Esophagus muscularis mucosa (tissue), 4 donors: ENCODE results near the gene MAS1L. TPM values are rescaled to one million over a fixed set of nuclear protein-coding genes. Genes with fewer than 3 reads are reported as not detected.

Experiments used
- DNase-seq: peaks from one replicate; pipeline ENCODE4 v3.0.0-alpha.2; 2017; ENCODE audit errors: extremely low spot score
- H3K27ac ChIP-seq, 4 donors: fragments of 200-600 bp; sonication (generic); replicated peaks in 1 of 4; 1 replicate in 3 of 4; 2 replicates in 1 of 4; pipeline ENCODE4 v1.5.1; 2016 to 2019; ENCODE audit warnings: mild to moderate bottlenecking in 1 of 4
- H3K27me3 ChIP-seq, 4 donors: fragments of 200-600 bp; sonication (generic); one replicate each; pipeline versions ENCODE4 v1.5.1 to v1.6.0; 2016 to 2019
- H3K36me3 ChIP-seq, 4 donors: fragments of 200-600 bp; sonication (generic); one replicate each; pipeline ENCODE4 v1.5.1; 2016 to 2019
- H3K4me1 ChIP-seq, 4 donors: fragments of 200-600 bp; sonication (generic); one replicate each; pipeline ENCODE4 v1.5.1; 2016 to 2019
- H3K4me3 ChIP-seq, 4 donors: fragments of 200-600 bp; sonication (generic); 1 replicate in 2 of 4; 2 replicates in 2 of 4; pipeline ENCODE4 v1.5.1; 2016 to 2019; ENCODE audit warnings: mild to moderate bottlenecking in 4 of 4, moderate library complexity in 1 of 4
- H3K9me3 ChIP-seq, 4 donors: fragments of 200-600 bp; sonication (generic); 1 replicate in 3 of 4; 2 replicates in 1 of 4; pipeline ENCODE4 v1.5.1; 2016 to 2019
- CTCF ChIP-seq, 3 experiments: fragments of 200-600 bp in 2 of 3; fragments of 450-650 bp in 1 of 3; sonication (generic) in 2 of 3; IDR thresholded peaks; one replicate each; pipeline ENCODE4 v1.5.1; 2017 to 2019; ENCODE audit warnings: antibody characterized with exemption in 3 of 3, mild to moderate bottlenecking in 2 of 3, moderate library complexity in 1 of 3
- EP300 ChIP-seq: sonication (generic); formaldehyde crosslinking; IDR thresholded peaks from one replicate; pipeline ENCODE4 v1.6.1; 2017; ENCODE audit warnings: antibody characterized with exemption
- POLR2A ChIP-seq: fragments of 450-650 bp; IDR thresholded peaks from one replicate; pipeline ENCODE4 v1.6.1; 2017; ENCODE audit warnings: antibody characterized with exemption, moderate library complexity, mild to moderate bottlenecking, low read depth
- POLR2AphosphoS5 ChIP-seq, 2 donors: sonication (generic); formaldehyde crosslinking; IDR thresholded peaks; one replicate each; pipeline ENCODE4 v1.6.1; 2017; ENCODE audit warnings: antibody characterized with exemption in 2 of 2
- WGBS: methylation state at CpG from one replicate; pipeline ENCODE4 v1.1.5; 2018; 5-methylcytosine and 5-hydroxymethylcytosine counted together
- intact Hi-C: fragments of 100-400 bp; cut with DNase I; formaldehyde crosslinking; loops from one replicate; pipeline ENCODE4 v1.15.1; 2023
- total RNA-seq, 4 donors: library from RNA; depleted of rRNA; stranded (reverse); fragments of >200 nt; gene quantifications; one replicate each; pipeline versions ENCODE4 v1.1.0 to v1.2.1, GENCODE V29; 2016

The MAS1L gene
- under 1 TPM in 1 of 4 donors, not detected in 3; 0.33 TPM for total RNA-seq

GRCh38 chr6:29487660-29488059 is at the start of gene MAS1L:
TSS of gene MAS1L (minus strand) at chr6:29487956. CDS start at chr6:29487902, 54 bp downstream.
- intact Hi-C loops, result no loop called here
- H3K27me3 ChIP-seq, result no peaks in the 10 kb centered on the region
- peak; percentile 60 for DNase-seq
- WGBS, result 86% methylated on average over 2 of the region's 2 CpGs
- no peak within 1 kb of the TSS for H3K4me3 ChIP-seq
- TF ChIP-seq EP300 (no peak), POLR2A (no peak), POLR2AphosphoS5 (IDR thresholded peaks at IDR 0.05) (no peak), CTCF (IDR thresholded peaks at IDR 0.05) (no peak)
- H3K36me3 ChIP-seq, result no peaks in the 10 kb centered on the region
- H3K4me1 ChIP-seq, result no peaks in the 10 kb centered on the region
- H3K9me3 ChIP-seq, result no peaks in the 10 kb centered on the region
- no peak within 1 kb of the TSS for H3K27ac ChIP-seq

- Histone ChIP-seq H3K9me3 (no peaks in the 10 kb centered on the region), H3K27ac (no peak overlapping the region), H3K27me3 (no peaks in the 10 kb centered on the region), H3K36me3 (no peaks in the 10 kb centered on the region), H3K4me3 (no peak overlapping the region), H3K4me1 (no peaks in the 10 kb centered on the region)
- peak; percentile 89 for DNase-seq
- intact Hi-C loops, result no loop called here
- 40% methylated on average over 1 of the region's 2 CpGs for WGBS
- TF ChIP-seq EP300, result no peak
- TF ChIP-seq POLR2AphosphoS5 (IDR thresholded peaks at IDR 0.05), result no peak
- TF ChIP-seq POLR2A, result no peak
- TF ChIP-seq CTCF (IDR thresholded peaks at IDR 0.05), result no peak
Measured at GRCh38 chr6:29532320-29532951, 44.7 kb upstream of the MAS1L start.

GRCh38 chr6:29531668-29532067 is 43.9 kb upstream of the MAS1L start:
- 84% methylated on average over 3 of the region's 3 CpGs for WGBS
- peak; percentile 85 for DNase-seq
- intact Hi-C loops, result no loop called here
- Histone ChIP-seq H3K36me3 (no peaks in the 10 kb centered on the region), H3K9me3 (no peaks in the 10 kb centered on the region), H3K27ac (no peak overlapping the region), H3K4me3 (no peak overlapping the region), H3K4me1 (no peaks in the 10 kb centered on the region), H3K27me3 (no peaks in the 10 kb centered on the region)
- TF ChIP-seq POLR2A (no peak), CTCF (IDR thresholded peaks at IDR 0.05) (no peak), POLR2AphosphoS5 (IDR thresholded peaks at IDR 0.05) (no peak), EP300 (no peak)

GRCh38 chr6:29530671-29531310 is 43.0 kb upstream of the MAS1L start:
- Histone ChIP-seq H3K27me3 (no peaks in the 10 kb centered on the region), H3K9me3 (no peaks in the 10 kb centered on the region), H3K27ac (no peak overlapping the region), H3K36me3 (no peaks in the 10 kb centered on the region), H3K4me1 (no peaks in the 10 kb centered on the region), H3K4me3 (no peak overlapping the region)
- intact Hi-C loops, result no loop called here
- peak; percentile 81 for DNase-seq
- WGBS, result no CpG with 5 or more reads among the region's 2 CpGs
- TF ChIP-seq POLR2A, result no peak
- no peak for TF ChIP-seq EP300
- no peak for TF ChIP-seq POLR2AphosphoS5 (IDR thresholded peaks at IDR 0.05)
- no peak for TF ChIP-seq CTCF (IDR thresholded peaks at IDR 0.05)
